ENCODE results near the gene RAI14. TPM values are rescaled to one million over a fixed set of nuclear protein-coding genes. Genes with fewer than 3 reads are reported as not detected.

RAI14 gene
- total RNA-seq, 1 experiment from 2014 or later = 23.6 TPM

- Histone ChIP-seq H3K36me3 (ENCODE audit: insufficient read depth, low read length, poor library complexity, severe bottlenecking) (no peaks in the 10 kb centered on the region), H3K9me3 (ENCODE audit: low read depth, low read length, poor library complexity, severe bottlenecking) (no peaks in the 10 kb centered on the region), H3K27me3 (replicated peaks; ENCODE audit: insufficient read depth, low read depth, low read length, poor library complexity) (no peaks in the 10 kb centered on the region), H3K4me1 (ENCODE audit: insufficient read depth, low read length, poor library complexity, severe bottlenecking) (no peaks in the 10 kb centered on the region), H3K4me3 (ENCODE audit: low read depth, low read length, poor library complexity, severe bottlenecking) (no peak overlapping the region), H3K27ac (ENCODE audit: low read depth, low read length, poor library complexity, severe bottlenecking) (no peak overlapping the region)
- ChIA-PET POLR2A (ENCODE audit: low non-redundant PET) (no interaction called here), CTCF (no interaction called here)
- BruUV-seq (replicated peaks) = no TSS peak
- no peak for DNase-seq (ENCODE audit: low spot score)
- intact Hi-C loops (cut with micrococcal nuclease; ENCODE audit: unreplicated experiment) = no loop called here
- TF ChIP-seq EZH2 (IDR thresholded peaks at IDR 0.05; ENCODE audit: borderline replicate concordance, low read depth, low read length, poor library complexity, severe bottlenecking) = no peak
- TF ChIP-seq CTCF (conservative IDR thresholded peaks at IDR 0.05; ENCODE audit: low read depth, low read length) = no peak
Observed at GRCh38 chr5:34648840-34649158, 7.3 kb upstream of the RAI14 start.

GRCh38 chr5:34651791-34652190, 4.3 kb upstream of the RAI14 start:
- CTCF ChIA-PET = no interaction called here

GRCh38 chr5:34652466-34652865, 3.7 kb upstream of the RAI14 start:
- Histone ChIP-seq H3K9me3 (ENCODE audit: low read depth, low read length, poor library complexity, severe bottlenecking) (no peaks in the 10 kb centered on the region), H3K27me3 (replicated peaks; ENCODE audit: insufficient read depth, low read depth, low read length, poor library complexity) (no peaks in the 10 kb centered on the region), H3K36me3 (ENCODE audit: insufficient read depth, low read length, poor library complexity, severe bottlenecking) (no peaks in the 10 kb centered on the region), H3K4me3 (ENCODE audit: low read depth, low read length, poor library complexity, severe bottlenecking) (no peak overlapping the region), H3K4me1 (ENCODE audit: insufficient read depth, low read length, poor library complexity, severe bottlenecking) (no peaks in the 10 kb centered on the region), H3K27ac (ENCODE audit: low read depth, low read length, poor library complexity, severe bottlenecking) (no peak overlapping the region)
- intact Hi-C loops (cut with micrococcal nuclease; ENCODE audit: unreplicated experiment) = no loop called here
- no peak for DNase-seq (ENCODE audit: low spot score)
- ChIA-PET CTCF (no interaction called here), POLR2A (ENCODE audit: low non-redundant PET) (no interaction called here)
- BruUV-seq (replicated peaks) = no TSS peak
- no peak for TF ChIP-seq EZH2 (IDR thresholded peaks at IDR 0.05; ENCODE audit: borderline replicate concordance, low read depth, low read length, poor library complexity, severe bottlenecking)
- no peak for TF ChIP-seq CTCF (conservative IDR thresholded peaks at IDR 0.05; ENCODE audit: low read depth, low read length)

More at GRCh38 chr5:34651791-34652190, 4.3 kb upstream of the RAI14 start:
- TF ChIP-seq EZH2 (IDR thresholded peaks at IDR 0.05; ENCODE audit: borderline replicate concordance, low read depth, low read length, poor library complexity, severe bottlenecking) (no peak), CTCF (conservative IDR thresholded peaks at IDR 0.05; ENCODE audit: low read depth, low read length) (no peak)
- no peaks in the 10 kb centered on the region for H3K9me3 ChIP-seq (ENCODE audit: low read depth, low read length, poor library complexity, severe bottlenecking)
- H3K4me1 ChIP-seq (ENCODE audit: insufficient read depth, low read length, poor library complexity, severe bottlenecking) = no peaks in the 10 kb centered on the region
- no peaks in the 10 kb centered on the region for H3K36me3 ChIP-seq (ENCODE audit: insufficient read depth, low read length, poor library complexity, severe bottlenecking)
- H3K4me3 ChIP-seq (ENCODE audit: low read depth, low read length, poor library complexity, severe bottlenecking) = no peak overlapping the region
- POLR2A ChIA-PET (ENCODE audit: low non-redundant PET) = no interaction called here
- no TSS peak for BruUV-seq (replicated peaks)
- no peak overlapping the region for H3K27ac ChIP-seq (ENCODE audit: low read depth, low read length, poor library complexity, severe bottlenecking)
- intact Hi-C loops (cut with micrococcal nuclease; ENCODE audit: unreplicated experiment) = no loop called here
- DNase-seq (ENCODE audit: low spot score) = no peak
- H3K27me3 ChIP-seq (replicated peaks; ENCODE audit: insufficient read depth, low read depth, low read length, poor library complexity) = no peaks in the 10 kb centered on the region

All from A673 (cell line).